Naive thymus-derived CD8-positive, alpha-beta T cell (primary cell): ENCODE data around the gene KCNJ12. TPM values are rescaled to one million over a fixed set of nuclear protein-coding genes. Genes with fewer than 3 reads are reported as not detected.

Experiments
- ATAC-seq, 2 donors: fragments of 150-1000 bp; cut with Tn5 transposase in 1 of 2; sonication (Bioruptor Pico), chemical (Tn5 transposase) in 1 of 2; 1 replicate in 1 of 2; 2 replicates in 1 of 2; pipeline ENCODE4 v1.10.0; 2021; ENCODE audit warnings: mild to moderate bottlenecking in 2 of 2, moderate library complexity in 2 of 2
- POLR2A ChIA-PET: fragments of 350-600 bp; sonication (Branson Sonifier 250); formaldehyde crosslinking; loops from one replicate; lab custom pipeline; 2021; ENCODE audit warnings: antibody characterized with exemption; lab: Charles Lee
- DNase-seq, 10 donors: peaks; one replicate each; pipeline versions ENCODE4 v3.0.0 to v3.0.0-alpha.2; 2020 to 2022
- H3K27ac Mint-ChIP-seq, 10 donors: one replicate each; pipeline ENCODE4 v1.8.0; 2020 to 2022; ENCODE audit warnings: mild to moderate bottlenecking in 10 of 10, mixed read lengths in 10 of 10, moderate library complexity in 4 of 10, inconsistent platforms in 1 of 10
- H3K27me3 Mint-ChIP-seq, 5 donors: one replicate each; pipeline ENCODE4 v1.8.0; 2021 to 2022; ENCODE audit warnings: mixed read lengths in 5 of 5
- H3K36me3 Mint-ChIP-seq, 3 donors: one replicate each; pipeline ENCODE4 v1.8.0; 2020 to 2022; ENCODE audit warnings: mixed read lengths in 3 of 3, mild to moderate bottlenecking in 2 of 3, inconsistent platforms in 1 of 3
- H3K4me1 Mint-ChIP-seq, 4 donors: one replicate each; pipeline ENCODE4 v1.8.0; 2021 to 2022; ENCODE audit warnings: mixed read lengths in 4 of 4
- H3K4me3 Mint-ChIP-seq, 10 donors: one replicate each; pipeline ENCODE4 v1.8.0; 2020 to 2022; ENCODE audit warnings: mild to moderate bottlenecking in 10 of 10, mixed read lengths in 10 of 10, moderate library complexity in 6 of 10, inconsistent platforms in 1 of 10
- H3K9me3 Mint-ChIP-seq, 9 donors: one replicate each; pipeline ENCODE4 v1.8.0; 2020 to 2022; ENCODE audit warnings: mixed read lengths in 9 of 9, mild to moderate bottlenecking in 3 of 9, inconsistent platforms in 1 of 9, moderate library complexity in 1 of 9
- polyA plus RNA-seq, 3 donors: library from polyadenylated mRNA; unstranded; fragments of 300-500 nt; fragmentation: Illumina TruSeq; gene quantifications; one replicate each; pipeline ENCODE4 v1.2.3, GENCODE V29; 2021
- total RNA-seq, 8 experiments: library from RNA in 2 of 8; stranded (reverse) in 2 of 8; gene quantifications; one replicate each; pipeline ENCODE4 v1.2.3 and lab custom pipeline; 2021 to 2026

Gene KCNJ12
- total and polyA plus RNA-seq, 5 experiments from 2014 or later, result 0.16 to 0.18 TPM; not detected in 3

- Mint-ChIP-seq H3K9me3 (no peaks in the 10 kb centered on the region), H3K4me3 (peak overlapping the region in 1 of 10 donors; percentile 64), H3K27me3 (peaks cover 4 to 43% (median 19%) of the 10 kb centered on the region in 5 donors), H3K4me1 (peaks cover 7 to 27% (median 16%) of the 10 kb centered on the region in 4 donors), H3K27ac (peak overlapping the region in 1 of 10 donors; percentile 65), H3K36me3 (peaks cover 0 to 2% (median 0%) of the 10 kb centered on the region in 3 donors)
- DNase-seq (no peak), ATAC-seq (no peak)
- POLR2A ChIA-PET, result no interaction called here
Measured at GRCh38 chr17:21374441-21375161, 1.6 kb upstream of the KCNJ12 start.

GRCh38 chr17:21375162-21375560 lies 996 bp upstream of the KCNJ12 start:
- Mint-ChIP-seq H3K4me1 (peaks cover 7 to 27% (median 16%) of the 10 kb centered on the region in 4 donors), H3K4me3 (peak overlapping the region in 4 of 10 donors; percentile 14 to 82 (median 57)), H3K36me3 (peaks cover 0 to 2% (median 0%) of the 10 kb centered on the region in 3 donors), H3K27me3 (peaks cover 4 to 48% (median 21%) of the 10 kb centered on the region in 5 donors), H3K9me3 (no peaks in the 10 kb centered on the region), H3K27ac (no peak overlapping the region)
- ATAC-seq (no peak), DNase-seq (no peak)
- POLR2A ChIA-PET, result no interaction called here

- no peak overlapping the region for H3K27ac Mint-ChIP-seq
- no peaks in the 10 kb centered on the region for H3K9me3 Mint-ChIP-seq
- peaks cover 0 to 2% (median 0%) of the 10 kb centered on the region in 3 donors for H3K36me3 Mint-ChIP-seq
- DNase-seq (no peak), ATAC-seq (peak in 1 of 2 donors; percentile 8)
- peaks cover 7 to 27% (median 16%) of the 10 kb centered on the region in 4 donors for H3K4me1 Mint-ChIP-seq
- POLR2A ChIA-PET, result no interaction called here
- H3K27me3 Mint-ChIP-seq, result peaks cover 4 to 52% (median 24%) of the 10 kb centered on the region in 5 donors
- H3K4me3 Mint-ChIP-seq, result peak overlapping the region in 8 of 10 donors; percentile 31 to 82 (median 66)
Measured at GRCh38 chr17:21375757-21376080, 438 bp upstream of the KCNJ12 start.

GRCh38 chr17:21376759-21377690 lies 868 bp downstream of the KCNJ12 start:
- peaks cover 7 to 27% (median 16%) of the 10 kb centered on the region in 4 donors for H3K4me1 Mint-ChIP-seq

GRCh38 chr17:21377705-21378396 lies 1.7 kb downstream of the KCNJ12 start:
- no peak overlapping the region for H3K27ac Mint-ChIP-seq
- no peak for DNase-seq
- peaks cover 0 to 2% (median 0%) of the 10 kb centered on the region in 3 donors for H3K36me3 Mint-ChIP-seq
- peak in 1 of 2 donors; percentile 49 for ATAC-seq
- peaks cover 5 to 27% (median 14%) of the 10 kb centered on the region in 4 donors for H3K4me1 Mint-ChIP-seq
- H3K4me3 Mint-ChIP-seq, result peak overlapping the region; percentile 37 to 76 (median 52)
- H3K27me3 Mint-ChIP-seq, result peaks cover 4 to 52% (median 33%) of the 10 kb centered on the region in 5 donors
- H3K9me3 Mint-ChIP-seq, result no peaks in the 10 kb centered on the region
- POLR2A ChIA-PET, result no interaction called here

More at GRCh38 chr17:21376759-21377690, 868 bp downstream of the KCNJ12 start:
- peaks cover 4 to 52% (median 33%) of the 10 kb centered on the region in 5 donors for H3K27me3 Mint-ChIP-seq
- ATAC-seq (peak in 1 of 2 donors; percentile 26), DNase-seq (no peak)
- peak overlapping the region; percentile 32 to 76 (median 56) for H3K4me3 Mint-ChIP-seq
- POLR2A ChIA-PET, result no interaction called here
- H3K9me3 Mint-ChIP-seq, result no peaks in the 10 kb centered on the region
- peaks cover 0 to 2% (median 0%) of the 10 kb centered on the region in 3 donors for H3K36me3 Mint-ChIP-seq
- H3K27ac Mint-ChIP-seq, result no peak overlapping the region

- POLR2A ChIA-PET, result no interaction called here
Measured at GRCh38 chr17:21378553-21378952, 2.4 kb downstream of the KCNJ12 start.

GRCh38 chr17:21379080-21379711 lies 3.0 kb downstream of the KCNJ12 start:
- peak overlapping the region in 1 of 10 donors; percentile 48 for H3K27ac Mint-ChIP-seq
- POLR2A ChIA-PET, result no interaction called here
- ATAC-seq (no peak), DNase-seq (no peak)
- peaks cover 4 to 50% (median 33%) of the 10 kb centered on the region in 5 donors for H3K27me3 Mint-ChIP-seq
- H3K4me1 Mint-ChIP-seq, result peaks cover 5 to 27% (median 11%) of the 10 kb centered on the region in 4 donors
- no peaks in the 10 kb centered on the region for H3K9me3 Mint-ChIP-seq
- peaks cover 0 to 2% (median 0%) of the 10 kb centered on the region in 3 donors for H3K36me3 Mint-ChIP-seq
- no peak overlapping the region for H3K4me3 Mint-ChIP-seq

More at GRCh38 chr17:21378553-21378952, 2.4 kb downstream of the KCNJ12 start:
- Mint-ChIP-seq H3K36me3 (peaks cover 0 to 2% (median 0%) of the 10 kb centered on the region in 3 donors), H3K4me1 (peaks cover 5 to 27% (median 11%) of the 10 kb centered on the region in 4 donors), H3K4me3 (peak overlapping the region in 2 of 10 donors; percentile 14 to 74), H3K27me3 (peaks cover 4 to 52% (median 33%) of the 10 kb centered on the region in 5 donors), H3K27ac (peak overlapping the region in 1 of 10 donors; percentile 48), H3K9me3 (no peaks in the 10 kb centered on the region)
- DNase-seq (no peak), ATAC-seq (no peak)

- H3K9me3 Mint-ChIP-seq, result no peaks in the 10 kb centered on the region
- POLR2A ChIA-PET, result no interaction called here
- DNase-seq, result no peak
- no peak for ATAC-seq
- H3K4me1 Mint-ChIP-seq, result peaks cover 3 to 22% (median 9%) of the 10 kb centered on the region in 4 donors
- no peaks in the 10 kb centered on the region for H3K36me3 Mint-ChIP-seq
- no peak overlapping the region for H3K4me3 Mint-ChIP-seq
- peaks cover 1 to 37% (median 28%) of the 10 kb centered on the region in 5 donors for H3K27me3 Mint-ChIP-seq
- H3K27ac Mint-ChIP-seq, result no peak overlapping the region
Measured at GRCh38 chr17:21380659-21381058, 4.5 kb downstream of the KCNJ12 start.

- DNase-seq, result no peak
- H3K9me3 Mint-ChIP-seq, result no peaks in the 10 kb centered on the region
- ATAC-seq, result no peak
- H3K4me1 Mint-ChIP-seq, result peaks cover 0 to 17% (median 9%) of the 10 kb centered on the region in 4 donors
- peaks cover under 1 to 33% (median 24%) of the 10 kb centered on the region in 5 donors for H3K27me3 Mint-ChIP-seq
- peak overlapping the region in 2 of 10 donors; percentile 15 to 63 for H3K27ac Mint-ChIP-seq
- H3K4me3 Mint-ChIP-seq, result no peak overlapping the region
- H3K36me3 Mint-ChIP-seq, result no peaks in the 10 kb centered on the region
- POLR2A ChIA-PET, result no interaction called here
Measured at GRCh38 chr17:21381076-21381706, 5.0 kb downstream of the KCNJ12 start.

- POLR2A ChIA-PET, result no interaction called here
- no peaks in the 10 kb centered on the region for H3K36me3 Mint-ChIP-seq
- no peaks in the 10 kb centered on the region for H3K9me3 Mint-ChIP-seq
- peaks cover 0 to 5% (median under 1%) of the 10 kb centered on the region in 4 donors for H3K4me1 Mint-ChIP-seq
- no peak overlapping the region for H3K4me3 Mint-ChIP-seq
- H3K27me3 Mint-ChIP-seq, result peaks cover 1 to 26% (median 15%) of the 10 kb centered on the region in 5 donors
- no peak overlapping the region for H3K27ac Mint-ChIP-seq
- no peak for ATAC-seq
- no peak for DNase-seq
Measured at GRCh38 chr17:21382560-21383495, 6.7 kb downstream of the KCNJ12 start.
